NCI-H1105 (cell line): Measurements from ENCODE around the gene FOLH1.
"Not testable (repeated sequence)": the region's sequence is repeated elsewhere in the genome, so short reads cannot be mapped to it uniquely, and the experiment has no call there.

ENCODE experiments used
- DNase-seq: peaks from one replicate; lab custom pipeline; 2025; lab: John Stamatoyannopoulos, UW

The FOLH1 gene

DNA sequence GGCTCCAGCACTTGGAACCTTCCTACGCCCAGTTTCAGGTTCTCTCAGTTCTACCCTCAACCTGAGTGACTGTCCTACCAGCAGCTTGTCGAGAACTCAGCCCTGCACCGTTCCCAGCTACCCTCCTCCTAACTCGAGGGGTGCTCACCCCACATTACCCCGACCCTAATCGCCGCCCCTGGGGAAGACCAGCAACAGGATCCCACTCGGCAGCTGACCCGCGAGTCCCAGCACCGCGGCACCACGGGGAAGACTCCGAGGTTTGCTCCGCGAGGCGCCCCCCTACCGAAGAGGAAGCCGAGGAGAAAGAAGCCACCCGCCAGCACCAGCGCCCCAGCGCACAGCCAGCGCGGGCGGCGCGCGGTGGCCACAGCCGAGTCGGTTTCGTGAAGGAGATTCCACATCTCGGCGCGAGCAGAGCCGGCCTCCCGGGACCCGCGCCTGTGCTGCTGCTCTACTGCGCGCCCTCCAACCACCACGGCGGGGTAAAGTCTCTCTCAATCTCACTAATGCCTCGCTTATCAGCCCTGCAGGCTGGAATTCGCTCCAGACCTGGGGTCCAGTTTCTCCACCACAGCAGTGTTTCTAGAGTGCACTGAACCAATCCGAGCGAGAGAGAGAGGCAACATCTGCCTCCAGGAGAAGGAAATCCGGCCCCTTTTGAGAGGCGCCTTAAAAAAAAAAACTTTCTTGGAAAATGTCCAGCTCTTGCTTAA lies at the start of gene FOLH1:
FOLH1 (minus strand) TSS at position 597 of the 716 bp plus-strand sequence; CDS start at position 404, 193 bp downstream.
- peak; percentile 25 for DNase-seq

GRCh38 chr11:49255148-49255547 lies 46.7 kb upstream of the FOLH1 start:
- not testable (repeated sequence) for DNase-seq

DNA sequence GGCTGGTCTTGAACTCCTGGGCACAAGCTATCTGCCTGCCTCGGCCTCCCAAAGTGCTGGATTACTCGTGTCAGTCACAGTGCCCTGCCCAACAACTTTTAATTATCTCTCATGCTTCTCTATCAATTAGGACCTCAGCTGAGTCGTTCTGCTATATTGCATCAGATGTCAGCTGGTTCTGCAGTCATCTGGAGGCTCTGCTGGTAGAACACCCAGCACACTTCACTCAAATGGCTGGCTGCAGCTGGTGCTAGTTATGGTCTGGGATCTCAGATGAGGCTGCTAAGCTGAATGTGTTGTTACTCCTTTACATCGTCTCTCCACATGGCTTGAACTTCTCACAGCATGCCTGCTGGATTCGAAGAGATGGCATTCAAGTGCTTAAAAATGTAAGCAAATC lies 42.8 kb upstream of the FOLH1 start:
- not testable (repeated sequence) for DNase-seq

DNA sequence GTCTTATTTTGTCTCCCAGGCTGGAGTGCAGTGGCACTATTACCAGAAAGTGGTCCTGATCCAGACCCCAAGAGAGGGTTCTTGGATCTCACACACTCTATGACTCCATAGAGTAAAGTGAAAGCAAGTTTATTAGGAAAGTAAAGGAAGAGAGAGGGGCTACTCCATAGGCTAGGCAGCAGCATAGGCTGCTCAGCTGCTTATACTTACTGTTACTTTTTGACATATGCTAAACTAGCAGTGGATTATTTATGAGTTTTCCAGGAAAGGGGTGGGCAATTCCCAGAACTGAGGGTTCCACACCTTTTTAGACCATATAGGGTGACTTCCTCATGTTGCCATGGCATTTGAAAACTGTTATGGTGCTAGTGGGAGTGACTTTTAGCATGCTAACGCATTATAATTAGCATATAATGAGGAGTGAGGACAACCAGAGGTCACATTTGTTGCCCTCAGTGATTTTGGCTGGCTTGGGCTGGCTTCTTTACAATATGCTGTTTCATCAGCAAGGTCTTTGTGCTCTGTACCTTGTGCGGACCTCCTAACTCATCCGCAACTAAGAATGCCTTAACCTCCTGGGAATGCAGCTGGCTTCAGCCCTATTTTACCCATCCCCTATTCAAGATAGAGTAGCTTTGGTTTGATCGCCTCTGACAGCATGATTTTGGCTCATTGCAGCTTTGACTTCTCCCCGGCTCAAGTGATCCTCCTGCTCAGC lies 42.2 kb upstream of the FOLH1 start:
- not testable (repeated sequence) for DNase-seq

DNA sequence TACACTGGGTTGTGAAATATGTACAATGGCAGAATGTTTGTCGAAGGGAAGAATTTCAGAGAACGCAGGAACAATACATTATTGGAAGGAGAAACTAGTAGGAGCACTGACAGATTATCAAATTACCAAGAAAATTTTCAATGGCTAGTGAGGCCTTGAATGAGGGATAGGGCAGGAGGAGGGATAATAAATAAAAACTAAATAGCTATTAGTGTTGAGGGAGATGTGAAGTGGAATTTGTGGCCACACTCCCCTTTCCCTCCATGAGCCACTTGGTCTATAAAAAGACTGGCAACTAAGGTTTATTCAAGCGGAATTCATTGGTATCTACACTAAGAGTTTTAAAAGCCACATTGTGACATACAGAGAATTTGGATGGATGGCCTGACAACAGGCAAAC lies 41.0 kb upstream of the FOLH1 start:
- DNase-seq: not testable (repeated sequence)

- not testable (repeated sequence) for DNase-seq
Measured at GRCh38 chr11:49233685-49234084, 25.3 kb upstream of the FOLH1 start.

DNA sequence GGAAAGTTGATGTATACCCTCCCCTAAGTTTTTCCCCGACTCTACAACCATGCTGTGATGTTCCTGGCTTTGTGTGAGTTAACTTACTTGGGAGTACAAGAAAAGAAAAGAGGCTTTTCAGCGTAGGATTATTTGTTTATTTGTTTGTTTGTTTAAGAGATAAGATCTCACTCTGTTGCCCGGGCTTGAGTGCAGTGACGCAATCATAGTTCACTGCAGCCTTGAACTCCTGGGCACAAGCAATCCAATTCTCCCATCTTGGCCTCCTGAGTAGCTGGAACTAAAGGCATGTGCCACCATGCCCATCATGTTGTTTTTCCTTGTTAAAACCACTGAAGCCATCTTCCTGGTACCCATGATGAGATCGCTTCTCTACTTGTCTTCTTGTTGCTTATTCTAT lies 24.6 kb upstream of the FOLH1 start:
- not testable (repeated sequence) for DNase-seq

GRCh38 chr11:49231725-49232124 lies 23.3 kb upstream of the FOLH1 start:
- DNase-seq: not testable (repeated sequence)

DNA sequence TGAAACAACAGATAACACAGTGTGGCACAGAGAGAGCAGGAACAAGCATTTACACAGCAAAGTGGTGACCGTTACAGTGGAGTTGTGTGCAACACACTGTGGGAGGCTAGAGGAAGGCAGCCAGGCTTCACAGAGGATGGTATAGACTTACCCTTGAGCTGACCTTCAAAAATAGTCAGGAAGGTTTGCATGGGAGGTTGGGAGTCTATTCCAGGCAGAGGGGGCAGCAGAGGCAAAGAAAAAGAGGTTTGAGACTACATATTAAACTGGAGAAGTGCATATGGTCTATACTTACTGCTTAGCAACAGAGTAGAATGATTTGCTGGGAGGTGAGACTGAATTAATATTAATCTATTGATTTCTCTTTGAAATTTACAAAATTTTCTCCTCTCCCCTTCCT lies 22.1 kb upstream of the FOLH1 start:
- not testable (repeated sequence) for DNase-seq

DNA sequence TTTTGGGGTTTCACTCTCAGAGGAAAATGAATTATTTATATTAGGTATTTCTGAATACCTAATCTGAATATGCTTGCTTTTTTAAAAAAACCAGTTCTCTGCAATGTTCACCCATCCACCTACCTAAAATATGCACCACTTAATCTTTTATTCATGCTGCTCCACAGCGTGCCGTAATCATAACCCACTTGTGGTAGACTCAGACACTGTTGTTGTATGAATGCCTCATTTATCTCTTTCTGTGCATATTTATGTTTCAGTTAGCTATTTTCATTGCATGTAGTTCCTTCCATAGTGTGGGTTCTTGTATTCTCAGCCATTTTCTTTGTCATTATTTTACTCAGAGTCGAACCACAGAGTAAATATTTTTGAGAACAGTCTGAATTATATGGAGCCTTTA lies 21.6 kb upstream of the FOLH1 start:
- not testable (repeated sequence) for DNase-seq

DNA sequence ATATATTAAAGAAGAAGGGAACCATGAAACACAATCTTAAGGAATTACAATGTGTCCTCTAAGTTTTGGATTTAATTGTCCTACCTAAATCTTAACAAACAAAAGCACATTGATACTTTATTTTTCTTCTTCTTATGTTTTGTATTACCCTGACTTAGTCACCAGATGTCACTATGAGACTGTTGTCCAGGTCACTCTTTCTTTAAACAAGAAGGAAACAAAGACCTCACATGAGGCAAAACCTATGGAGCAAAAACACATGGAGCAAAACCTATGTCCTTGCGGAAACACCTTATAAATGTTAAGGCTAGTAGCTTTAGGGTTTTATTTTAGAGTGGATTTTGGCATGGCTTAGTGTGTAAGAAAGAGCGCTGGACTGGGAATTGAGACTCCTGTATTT lies 20.7 kb upstream of the FOLH1 start:
- DNase-seq: not testable (repeated sequence)

DNA sequence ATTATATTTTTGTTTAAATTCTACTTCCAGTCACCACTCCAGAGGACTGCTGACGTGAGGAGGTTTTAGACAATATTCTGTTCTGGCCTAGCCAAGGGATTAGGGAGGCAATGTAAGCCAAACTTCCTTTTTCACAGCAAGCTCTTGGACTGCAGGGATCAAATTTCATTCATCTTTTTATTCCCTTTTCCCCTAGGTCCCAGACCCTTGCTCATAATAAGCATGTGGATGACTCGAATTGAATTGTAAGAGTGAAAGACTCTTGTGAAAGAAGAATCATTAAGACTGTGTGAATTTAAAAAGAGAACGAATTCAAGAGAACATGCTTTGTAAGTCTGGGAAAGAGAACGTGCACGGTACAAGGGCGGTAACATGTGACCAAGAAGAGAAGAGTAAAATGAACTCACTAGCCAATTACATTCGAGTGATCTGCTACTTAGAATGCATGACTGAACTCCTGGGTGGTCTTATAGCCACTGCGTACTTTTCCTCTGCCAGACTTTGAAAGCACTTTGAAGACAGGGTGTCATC lies 16.9 kb upstream of the FOLH1 start:
- DNase-seq: not testable (repeated sequence)

DNA sequence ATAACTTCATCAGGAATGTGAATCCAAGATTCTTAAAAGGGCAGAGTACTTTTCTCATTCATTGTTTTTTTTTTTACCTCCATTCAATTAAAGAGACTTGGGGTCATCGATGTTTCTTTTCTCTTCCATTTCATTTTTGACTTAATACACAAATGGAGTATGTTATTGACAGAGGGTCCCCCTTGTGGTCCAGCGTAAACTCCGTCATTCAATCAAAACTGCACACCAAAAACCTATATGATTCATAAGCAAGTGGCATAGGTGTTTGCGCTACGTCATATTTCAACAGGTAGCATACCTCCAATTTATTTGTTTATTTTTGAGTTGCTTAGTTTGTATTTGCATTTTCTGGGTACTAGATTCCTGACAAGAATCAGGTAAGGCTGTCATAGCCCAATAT lies 12.7 kb upstream of the FOLH1 start:
- DNase-seq: no peak

DNA sequence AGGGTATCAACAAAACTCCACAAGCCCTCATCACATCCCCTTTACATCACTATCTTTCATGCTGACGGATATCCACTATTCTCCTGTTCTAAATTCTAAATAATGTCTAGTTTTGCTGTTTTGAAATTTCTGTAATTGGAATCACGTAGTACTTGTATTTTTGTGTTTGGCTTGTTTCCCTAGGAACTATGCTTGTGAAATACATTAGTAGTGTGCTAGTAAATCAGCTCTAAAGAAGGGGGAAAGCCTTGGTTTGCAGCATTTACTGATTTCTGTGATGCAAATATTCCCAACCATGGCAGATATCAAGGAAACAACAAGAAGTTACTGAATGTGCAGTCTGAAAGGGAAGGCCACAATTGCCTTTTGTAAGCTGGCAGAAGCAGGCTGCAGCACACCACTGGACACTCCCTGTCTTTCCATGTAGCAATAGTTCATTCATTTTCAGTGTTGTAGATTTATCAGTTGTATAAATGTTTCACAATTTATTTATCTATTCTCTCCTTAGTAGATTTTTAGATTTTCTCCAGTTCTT lies 4.7 kb upstream of the FOLH1 start:
- DNase-seq: no peak

DNA sequence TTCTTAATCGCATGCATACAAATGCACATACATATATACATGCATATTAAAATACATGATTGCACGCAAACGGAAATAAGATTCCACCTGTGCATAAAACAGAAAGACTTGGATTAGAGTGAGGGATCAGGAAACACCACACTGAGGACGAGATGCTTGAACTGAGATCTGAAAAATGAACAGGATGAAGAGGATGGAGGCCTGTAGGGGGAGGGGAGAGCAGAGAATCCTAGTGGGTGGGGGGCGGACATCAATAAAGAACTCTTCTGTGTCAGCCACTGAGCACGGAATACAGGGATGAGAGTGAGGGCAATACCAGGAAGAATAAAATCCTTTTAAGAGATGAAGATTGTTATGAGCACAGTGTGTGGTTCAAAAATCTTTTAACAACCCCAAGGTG lies 1.4 kb downstream of the FOLH1 start:
- DNase-seq: not testable (repeated sequence)

GRCh38 chr11:49202287-49202976 lies 6.0 kb downstream of the FOLH1 start:
- DNase-seq: no peak

DNA sequence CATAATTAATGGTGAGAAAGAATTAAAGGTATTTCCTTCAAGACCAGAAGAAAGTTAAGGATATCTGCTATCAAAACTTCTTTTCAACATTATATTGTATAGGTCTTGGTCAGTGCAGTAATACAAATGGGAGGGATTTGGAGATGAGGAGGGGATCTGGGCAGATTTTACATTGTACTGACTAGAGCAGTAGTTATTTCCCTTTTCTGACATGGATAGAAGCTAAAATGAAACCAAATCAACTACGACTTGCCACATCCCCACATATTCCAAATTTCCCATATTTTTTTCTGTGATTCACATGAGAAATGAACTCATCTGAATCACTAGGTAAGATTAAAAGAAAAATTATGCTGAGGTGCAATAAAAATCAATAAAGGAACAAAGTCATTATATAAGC lies 11.6 kb downstream of the FOLH1 start:
- not testable (repeated sequence) for DNase-seq

DNA sequence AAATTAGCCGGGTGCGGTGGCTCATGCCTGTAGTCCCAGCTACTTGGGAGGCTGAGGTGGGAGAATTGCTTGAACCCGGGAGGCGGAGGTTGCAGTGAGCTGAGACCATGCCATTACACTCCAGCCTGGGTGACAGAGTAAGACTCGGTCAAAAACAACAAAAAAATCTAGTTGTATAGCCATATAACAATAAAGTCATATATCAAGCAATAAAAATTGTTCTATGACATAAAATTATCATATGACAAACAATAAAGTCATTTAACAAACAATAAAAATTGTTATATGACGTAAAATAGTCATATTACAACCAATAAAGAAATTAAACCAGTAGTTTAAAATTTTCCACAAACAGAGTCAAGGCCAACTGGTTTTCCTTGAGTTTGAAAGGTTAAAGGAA lies 12.4 kb downstream of the FOLH1 start:
- not testable (repeated sequence) for DNase-seq

GRCh38 chr11:49190287-49190686 lies 18.1 kb downstream of the FOLH1 start:
- not testable (repeated sequence) for DNase-seq

GRCh38 chr11:49186225-49186624 lies 22.2 kb downstream of the FOLH1 start:
- DNase-seq: not testable (repeated sequence)

DNA sequence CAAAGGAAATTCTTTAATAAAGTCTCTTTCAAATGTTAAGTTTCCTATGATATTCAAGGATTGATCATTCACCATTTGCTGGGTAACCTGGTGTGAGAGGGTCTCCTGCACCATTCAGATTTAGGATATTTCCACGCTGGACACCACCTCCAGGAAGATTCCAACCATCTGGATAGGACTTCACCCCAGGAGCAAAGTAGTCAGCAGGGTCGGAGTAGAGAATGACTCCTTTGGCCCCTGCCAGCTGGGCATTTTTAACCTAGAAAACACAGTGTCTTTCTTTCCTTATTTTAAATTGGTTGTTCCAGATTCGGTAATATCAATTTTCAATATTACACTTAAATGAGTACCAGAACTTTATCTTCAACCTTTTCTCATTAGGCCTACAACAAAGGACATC lies 22.8 kb downstream of the FOLH1 start:
- DNase-seq: not testable (repeated sequence)

GRCh38 chr11:49184756-49185155 lies 23.6 kb downstream of the FOLH1 start:
- DNase-seq: not testable (repeated sequence)
